ENCODE measurements around the gene TET1. TPM values are rescaled to one million over a fixed set of nuclear protein-coding genes. Genes with fewer than 3 reads are reported as not detected.
A peak's percentile ranks its signal among the peaks of the same experiment; 100 is the strongest.

Gene TET1
- total RNA-seq, 1 donor from 2014 or later, result 0.52 TPM

DNA sequence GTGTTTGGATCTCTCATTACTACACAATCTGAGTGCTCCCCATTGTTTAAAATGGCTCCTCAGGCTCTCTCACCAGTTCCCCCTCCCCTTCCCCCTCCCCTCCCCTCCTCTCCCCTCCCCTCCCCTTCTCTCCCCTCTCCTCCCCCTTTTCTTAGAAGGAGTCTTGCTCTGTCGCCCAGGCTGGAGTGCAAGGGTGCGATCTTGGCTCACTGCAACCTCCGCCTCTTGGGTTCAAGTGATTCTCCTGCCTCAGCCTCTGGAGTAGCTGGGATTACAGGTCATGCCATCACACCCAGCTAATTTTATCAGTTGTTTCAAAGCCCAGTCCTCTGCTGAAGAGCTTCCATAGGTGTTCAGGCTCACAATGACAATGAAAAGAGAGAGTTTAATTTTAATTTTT is 157.3 kb downstream of the TET1 start:
- no peak for DNase-seq (ENCODE audit: low read depth)
- TF ChIP-seq, protein P1, sequence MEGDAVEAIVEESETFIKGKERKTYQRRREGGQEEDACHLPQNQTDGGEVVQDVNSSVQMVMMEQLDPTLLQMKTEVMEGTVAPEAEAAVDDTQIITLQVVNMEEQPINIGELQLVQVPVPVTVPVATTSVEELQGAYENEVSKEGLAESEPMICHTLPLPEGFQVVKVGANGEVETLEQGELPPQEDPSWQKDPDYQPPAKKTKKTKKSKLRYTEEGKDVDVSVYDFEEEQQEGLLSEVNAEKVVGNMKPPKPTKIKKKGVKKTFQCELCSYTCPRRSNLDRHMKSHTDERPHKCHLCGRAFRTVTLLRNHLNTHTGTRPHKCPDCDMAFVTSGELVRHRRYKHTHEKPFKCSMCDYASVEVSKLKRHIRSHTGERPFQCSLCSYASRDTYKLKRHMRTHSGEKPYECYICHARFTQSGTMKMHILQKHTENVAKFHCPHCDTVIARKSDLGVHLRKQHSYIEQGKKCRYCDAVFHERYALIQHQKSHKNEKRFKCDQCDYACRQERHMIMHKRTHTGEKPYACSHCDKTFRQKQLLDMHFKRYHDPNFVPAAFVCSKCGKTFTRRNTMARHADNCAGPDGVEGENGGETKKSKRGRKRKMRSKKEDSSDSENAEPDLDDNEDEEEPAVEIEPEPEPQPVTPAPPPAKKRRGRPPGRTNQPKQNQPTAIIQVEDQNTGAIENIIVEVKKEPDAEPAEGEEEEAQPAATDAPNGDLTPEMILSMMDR (conservative IDR thresholded peaks at IDR 0.05; ENCODE audit: low read depth, low read length), result no peak

DNA sequence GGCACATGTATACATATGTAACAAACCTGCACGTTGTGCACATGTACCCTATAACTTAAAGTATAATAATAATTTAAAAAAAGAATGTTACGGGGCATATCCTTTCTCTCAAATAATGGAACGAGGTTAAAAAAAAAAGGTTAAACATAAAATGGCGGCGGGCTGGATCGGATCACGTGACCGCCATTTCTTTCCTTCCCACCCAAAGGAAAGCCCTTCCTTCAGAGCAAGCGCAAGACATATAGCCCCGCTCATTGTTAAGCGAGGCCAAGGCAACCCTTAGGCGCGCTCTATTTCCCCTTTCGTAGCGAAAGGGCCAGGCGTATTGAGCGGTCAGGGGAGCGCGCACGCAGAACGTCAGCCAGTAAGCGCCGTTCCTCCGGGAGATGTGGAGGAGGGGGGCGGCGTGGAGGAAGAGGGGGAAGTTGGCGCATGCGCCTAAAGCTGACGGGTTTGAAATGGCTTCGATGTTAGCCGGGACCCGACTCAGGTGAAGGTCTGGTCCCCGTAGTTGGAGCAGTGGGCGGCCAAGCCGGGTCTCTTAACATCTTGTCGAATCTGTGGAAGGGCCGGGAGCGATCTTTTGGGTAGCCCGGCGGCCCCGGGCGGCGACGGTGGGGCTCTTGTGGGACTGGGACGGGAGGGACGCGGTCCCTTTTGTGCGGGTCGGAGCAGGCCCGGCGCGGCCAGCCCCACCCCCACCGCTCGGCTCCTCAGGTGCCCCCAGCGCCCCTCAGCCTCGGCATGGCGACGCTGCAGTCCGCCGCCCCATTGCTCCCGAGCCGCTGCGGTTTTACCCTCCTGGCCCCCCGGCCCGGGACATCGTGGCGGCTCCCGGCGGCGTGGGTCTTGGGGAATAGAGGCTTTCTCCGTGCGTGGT is 160.9 kb downstream of the TET1 start, which contains the start of gene CCAR1:
Gene CCAR1, plus strand, starts transcription at position 447 of the 880 bp plus-strand sequence. CDS start 1,266 bp downstream, outside the sequence.
- peak within 1 kb of the TSS; percentile 86 for H3K4me3 ChIP-seq (ENCODE audit: low read depth, low read length)
- DNase-seq (ENCODE audit: low read depth), result peak; percentile 67
- TF ChIP-seq, protein P1 (conservative IDR thresholded peaks at IDR 0.05; ENCODE audit: low read depth, low read length), result no peak

More for the DNA sequence above, 157.3 kb downstream of the TET1 start:
- no peak overlapping the region for H3K4me3 ChIP-seq (ENCODE audit: low read depth, low read length)

DNA sequence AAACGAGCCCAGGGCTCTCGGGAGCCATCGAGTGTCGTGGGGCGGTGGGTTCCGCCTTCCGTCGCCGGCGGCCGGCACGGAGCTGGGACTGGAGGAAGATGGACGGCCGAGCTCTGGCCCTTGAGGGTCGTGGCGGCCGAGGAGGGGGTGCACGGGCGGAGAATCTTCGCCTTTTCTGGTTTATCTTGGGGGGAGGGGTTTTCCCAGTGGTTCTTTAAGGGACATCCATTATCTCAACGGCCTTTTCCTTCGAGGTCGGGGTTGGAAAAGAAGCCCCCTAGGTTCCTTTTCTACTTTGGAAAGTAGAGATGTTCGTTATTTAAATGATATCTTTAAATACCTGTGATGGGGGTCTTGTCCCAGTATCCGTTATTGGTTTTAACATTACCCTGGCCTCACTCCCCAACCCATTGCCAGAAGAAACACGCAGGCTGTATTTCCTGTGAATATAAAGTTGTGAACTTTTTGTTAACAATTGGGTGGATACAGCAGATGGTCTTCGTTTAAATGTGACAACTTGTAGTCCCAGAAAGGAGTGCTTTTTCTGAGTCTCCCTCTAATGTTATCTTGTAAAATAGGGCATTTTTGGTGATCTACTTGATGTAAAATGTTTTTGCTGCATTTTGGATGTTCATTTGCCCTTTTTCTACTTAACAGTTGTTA is 161.7 kb downstream of the TET1 start:
- TF ChIP-seq, protein P1 (conservative IDR thresholded peaks at IDR 0.05; ENCODE audit: low read depth, low read length), result no peak
- no peak for DNase-seq (ENCODE audit: low read depth)

DNA sequence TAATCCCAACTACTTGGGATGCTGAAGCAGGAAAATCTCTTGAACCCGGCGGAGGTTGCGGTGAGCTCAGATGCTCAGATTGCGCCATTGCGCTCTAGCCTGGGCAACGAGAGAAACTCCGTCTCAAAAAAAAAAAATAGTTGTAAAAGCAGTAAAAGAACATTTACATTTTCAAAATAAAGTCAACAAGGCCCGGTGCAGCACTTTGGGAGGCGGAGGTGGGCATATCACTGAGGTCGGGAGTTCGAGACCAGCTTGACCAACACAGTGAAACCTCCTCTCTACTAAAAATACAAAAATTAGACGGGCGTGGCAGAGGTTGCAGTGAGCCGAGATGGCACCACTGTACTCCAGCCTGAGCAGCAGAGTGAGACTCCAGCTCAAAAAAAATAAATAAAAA is 164.9 kb downstream of the TET1 start:
- no peak overlapping the region for H3K4me3 ChIP-seq (ENCODE audit: low read depth, low read length)
- TF ChIP-seq, protein P1 (conservative IDR thresholded peaks at IDR 0.05; ENCODE audit: low read depth, low read length), result no peak
- DNase-seq (ENCODE audit: low read depth), result no peak

More for the DNA sequence above, 161.7 kb downstream of the TET1 start:
- H3K4me3 ChIP-seq (ENCODE audit: low read depth, low read length), result peak overlapping the region; percentile 86

DNA sequence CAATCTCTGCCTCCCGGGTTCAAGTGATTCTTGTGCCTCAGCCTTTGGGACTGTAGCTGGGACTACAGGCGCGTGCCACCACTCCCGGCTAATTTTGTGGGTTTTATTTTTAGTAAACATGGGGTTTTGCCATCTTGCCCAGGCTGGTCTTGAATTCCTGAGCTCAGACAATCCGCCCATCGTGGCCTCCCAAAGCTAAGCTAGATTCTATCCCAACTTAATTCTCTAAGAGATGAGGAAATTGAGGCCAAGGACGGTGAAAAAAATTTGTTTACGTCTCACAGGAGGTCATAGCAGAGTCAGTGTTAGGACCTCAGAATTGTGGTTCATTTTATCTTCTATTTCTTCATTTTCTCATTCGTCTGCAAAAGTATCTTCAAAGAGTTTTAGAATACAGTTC is 167.0 kb downstream of the TET1 start:
- TF ChIP-seq, protein P1 (conservative IDR thresholded peaks at IDR 0.05; ENCODE audit: low read depth, low read length), result no peak
- H3K4me3 ChIP-seq (ENCODE audit: low read depth, low read length), result no peak overlapping the region
- no peak for DNase-seq (ENCODE audit: low read depth)

DNA sequence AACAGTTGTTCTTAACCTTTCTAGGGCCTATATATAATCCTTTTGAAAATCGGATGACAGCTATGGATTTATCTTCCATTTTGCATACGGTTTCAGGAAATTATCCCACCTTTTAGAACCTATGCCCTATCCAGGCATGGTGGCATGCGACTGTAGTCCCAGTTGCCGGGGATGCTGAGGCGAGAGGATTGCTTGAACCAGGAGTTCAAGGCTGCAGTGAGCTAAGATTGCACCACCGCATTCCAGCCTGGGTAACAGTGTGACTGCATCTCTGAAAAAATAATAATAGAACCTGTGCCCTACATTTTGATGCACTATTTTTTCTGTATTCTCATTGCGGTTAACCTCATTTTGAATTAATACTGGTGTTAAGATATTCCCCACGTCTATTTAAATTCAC is 172.5 kb downstream of the TET1 start:
- no peak for DNase-seq (ENCODE audit: low read depth)
- no peak overlapping the region for H3K4me3 ChIP-seq (ENCODE audit: low read depth, low read length)
- TF ChIP-seq, protein P1 (conservative IDR thresholded peaks at IDR 0.05; ENCODE audit: low read depth, low read length), result no peak
